OCI-LY3 (cell line): ENCODE measurements around the gene RSAD2.

ENCODE experiments used
- CTCF ChIP-seq: fragments of 200-600, 300-600 bp; sonication (generic); IDR thresholded peaks from 2 replicates; pipeline ENCODE4 v1.5.1; 2014; ENCODE audit warnings: antibody characterized with exemption, low read length, low read depth
- EZH2phosphoT487 ChIP-seq: fragments of 200-600 bp; shearing (Covaris generic); IDR thresholded peaks from 2 replicates; pipeline ENCODE4 v1.6.1; 2018; ENCODE audit warnings: antibody characterized with exemption, mixed run types, low read depth

- TF ChIP-seq CTCF (no peak), EZH2phosphoT487 (no peak)
These were observed 34.1 kb downstream of the RSAD2 start for GRCh38 chr2:6911721-6912120.
